ENCODE measurements around the gene HDAC2.

DNA sequence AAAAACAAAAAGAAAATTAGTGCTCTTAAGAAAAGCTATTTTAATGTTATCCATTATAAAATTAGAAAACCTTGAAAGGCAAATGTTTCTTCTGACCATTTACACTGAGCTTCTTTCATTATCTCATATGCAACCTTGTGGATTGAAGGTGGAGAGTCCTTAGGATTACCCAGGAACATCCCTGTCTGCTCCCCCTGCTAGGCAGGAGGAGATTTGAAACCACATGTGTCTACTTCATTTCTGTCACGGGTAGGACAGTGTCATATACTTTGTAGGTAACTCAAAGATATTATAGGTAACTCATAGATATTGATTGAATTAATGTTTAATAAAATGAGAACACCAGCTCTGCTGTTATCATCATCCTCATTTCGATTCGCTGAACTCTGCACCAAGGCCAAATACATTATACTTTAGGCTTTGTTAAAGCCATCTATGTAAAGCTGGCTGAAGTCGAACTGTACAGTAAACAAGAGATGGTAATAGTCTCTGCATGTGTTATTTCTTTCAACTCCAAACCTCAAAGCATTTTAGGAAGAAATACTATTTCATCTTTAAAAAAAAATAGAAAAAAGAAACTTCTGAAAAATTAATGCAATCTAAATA, 49.5 kb downstream of the HDAC2 start:
- TF ChIP-seq, protein P1, sequence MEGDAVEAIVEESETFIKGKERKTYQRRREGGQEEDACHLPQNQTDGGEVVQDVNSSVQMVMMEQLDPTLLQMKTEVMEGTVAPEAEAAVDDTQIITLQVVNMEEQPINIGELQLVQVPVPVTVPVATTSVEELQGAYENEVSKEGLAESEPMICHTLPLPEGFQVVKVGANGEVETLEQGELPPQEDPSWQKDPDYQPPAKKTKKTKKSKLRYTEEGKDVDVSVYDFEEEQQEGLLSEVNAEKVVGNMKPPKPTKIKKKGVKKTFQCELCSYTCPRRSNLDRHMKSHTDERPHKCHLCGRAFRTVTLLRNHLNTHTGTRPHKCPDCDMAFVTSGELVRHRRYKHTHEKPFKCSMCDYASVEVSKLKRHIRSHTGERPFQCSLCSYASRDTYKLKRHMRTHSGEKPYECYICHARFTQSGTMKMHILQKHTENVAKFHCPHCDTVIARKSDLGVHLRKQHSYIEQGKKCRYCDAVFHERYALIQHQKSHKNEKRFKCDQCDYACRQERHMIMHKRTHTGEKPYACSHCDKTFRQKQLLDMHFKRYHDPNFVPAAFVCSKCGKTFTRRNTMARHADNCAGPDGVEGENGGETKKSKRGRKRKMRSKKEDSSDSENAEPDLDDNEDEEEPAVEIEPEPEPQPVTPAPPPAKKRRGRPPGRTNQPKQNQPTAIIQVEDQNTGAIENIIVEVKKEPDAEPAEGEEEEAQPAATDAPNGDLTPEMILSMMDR (IDR thresholded peaks at IDR 0.05; ENCODE audit: low read depth, low read length), result no peak
- no peak for TF ChIP-seq EZH2phosphoT487 (IDR thresholded peaks at IDR 0.05; ENCODE audit: low read depth)

All from OCI-LY3 (cell line).